SK-N-MC (cell line): ENCODE results near the gene ERLIN1.
"Not testable (repeated sequence)": the region's sequence is repeated elsewhere in the genome, so short reads cannot be mapped to it uniquely, and the experiment has no call there.

ENCODE experiments used
- DNase-seq: peaks from one replicate; pipeline ENCODE4 v3.0.0-alpha.2; 2011; ENCODE audit warnings: low read depth, low spot score
- H3K27ac ChIP-seq: fragments of 200-600 bp; sonication (generic); 2 replicates; pipeline ENCODE4 v1.5.1; 2016; ENCODE audit warnings: mixed run types
- H3K36me3 ChIP-seq: fragments of 200-600 bp; sonication (generic); 2 replicates; pipeline ENCODE4 v1.6.1; 2017; ENCODE audit warnings: antibody characterized with exemption, low read length, mixed read lengths; ENCODE audit not compliant: insufficient read depth
- H3K4me3 ChIP-seq: fragments of 200-600 bp; sonication (generic); 2 replicates; pipeline ENCODE4 v1.5.1; 2016
- H3K9ac ChIP-seq: fragments of 200-600 bp; sonication (generic); 2 replicates; pipeline ENCODE4 v1.8.0; 2017; ENCODE audit warnings: mixed run types, mixed read lengths; ENCODE audit not compliant: insufficient read length
- H3K9me3 ChIP-seq: fragments of 200-600 bp; sonication (generic); 2 replicates; pipeline ENCODE4 v1.6.1; 2017; ENCODE audit warnings: low read depth, mild to moderate bottlenecking, antibody characterized with exemption, low read length, moderate library complexity, mixed read lengths
- EZH2 ChIP-seq: fragments of 200-600 bp; sonication (generic); IDR thresholded peaks from one replicate; pipeline ENCODE4 v1.6.1; 2017; ENCODE audit warnings: antibody characterized with exemption
- FOXP2 ChIP-seq: optimal IDR thresholded peaks from 2 replicates; pipeline ENCODE3; 2011; ENCODE audit warnings: mild to moderate bottlenecking, moderate library complexity; ENCODE audit not compliant: insufficient read depth; ENCODE audit errors: extremely low read length, control extremely low read depth
- POLR2AphosphoS5 ChIP-seq: IDR thresholded peaks from 2 replicates; pipeline ENCODE4 v1.6.1; 2012; ENCODE audit warnings: mild to moderate bottlenecking, low read depth, low read length, borderline replicate concordance

The ERLIN1 gene

GRCh38 chr10:100133801-100134200 lies 52.0 kb downstream of the ERLIN1 start:
- Histone ChIP-seq H3K27ac (no peak overlapping the region), H3K9me3 (no peaks in the 10 kb centered on the region), H3K36me3 (no peaks in the 10 kb centered on the region), H3K4me3 (no peak overlapping the region), H3K9ac (no peak overlapping the region)
- no peak for TF ChIP-seq POLR2AphosphoS5
- TF ChIP-seq FOXP2, result no peak
- no peak for TF ChIP-seq EZH2
- DNase-seq, result no peak

- Histone ChIP-seq H3K4me3 (no peak overlapping the region), H3K36me3 (no peaks in the 10 kb centered on the region), H3K27ac (no peak overlapping the region), H3K9me3 (no peaks in the 10 kb centered on the region), H3K9ac (no peak overlapping the region)
- TF ChIP-seq POLR2AphosphoS5 (no peak), FOXP2 (no peak), EZH2 (no peak)
- DNase-seq, result no peak
Observed at GRCh38 chr10:100132427-100132826, 53.4 kb downstream of the ERLIN1 start.

- Histone ChIP-seq H3K9ac (no peak overlapping the region), H3K9me3 (no peaks in the 10 kb centered on the region), H3K36me3 (no peaks in the 10 kb centered on the region), H3K27ac (no peak overlapping the region), H3K4me3 (no peak overlapping the region)
- no peak for TF ChIP-seq POLR2AphosphoS5
- no peak for TF ChIP-seq FOXP2
- no peak for TF ChIP-seq EZH2
- no peak for DNase-seq
Observed at GRCh38 chr10:100131571-100131970, 54.3 kb downstream of the ERLIN1 start.

- no peak overlapping the region for H3K4me3 ChIP-seq
- TF ChIP-seq POLR2AphosphoS5 (no peak), FOXP2 (no peak), EZH2 (no peak)
- no peaks in the 10 kb centered on the region for H3K36me3 ChIP-seq
- no peak for DNase-seq
- H3K27ac ChIP-seq, result no peak overlapping the region
- no peaks in the 10 kb centered on the region for H3K9me3 ChIP-seq
- no peak overlapping the region for H3K9ac ChIP-seq
Observed at GRCh38 chr10:100130831-100131230, 55.0 kb downstream of the ERLIN1 start.

GRCh38 chr10:100129424-100129823 lies 56.4 kb downstream of the ERLIN1 start:
- H3K9me3 ChIP-seq, result no peaks in the 10 kb centered on the region
- H3K36me3 ChIP-seq, result no peaks in the 10 kb centered on the region
- no peak overlapping the region for H3K9ac ChIP-seq
- DNase-seq, result no peak
- H3K4me3 ChIP-seq, result no peak overlapping the region
- TF ChIP-seq FOXP2 (no peak), EZH2 (no peak), POLR2AphosphoS5 (no peak)
- H3K27ac ChIP-seq, result no peak overlapping the region

- H3K4me3 ChIP-seq, result no peak overlapping the region
- DNase-seq, result no peak
- no peak overlapping the region for H3K27ac ChIP-seq
- no peaks in the 10 kb centered on the region for H3K36me3 ChIP-seq
- no peak overlapping the region for H3K9ac ChIP-seq
- no peak for TF ChIP-seq POLR2AphosphoS5
- no peak for TF ChIP-seq EZH2
- TF ChIP-seq FOXP2, result no peak
- no peaks in the 10 kb centered on the region for H3K9me3 ChIP-seq
Observed at GRCh38 chr10:100128951-100129350, 56.9 kb downstream of the ERLIN1 start.

- not testable (repeated sequence) for H3K27ac ChIP-seq, DNase-seq, H3K36me3 ChIP-seq, H3K4me3 ChIP-seq, H3K9me3 ChIP-seq, H3K9ac ChIP-seq
Observed at GRCh38 chr10:100125335-100125734, 60.5 kb downstream of the ERLIN1 start.

GRCh38 chr10:100124097-100124496 lies 61.7 kb downstream of the ERLIN1 start:
- Histone ChIP-seq H3K27ac (no peak overlapping the region), H3K9me3 (no peaks in the 10 kb centered on the region), H3K9ac (no peak overlapping the region), H3K36me3 (no peaks in the 10 kb centered on the region), H3K4me3 (no peak overlapping the region)
- TF ChIP-seq FOXP2, result no peak
- TF ChIP-seq POLR2AphosphoS5, result no peak
- TF ChIP-seq EZH2, result no peak
- DNase-seq, result no peak

- TF ChIP-seq POLR2AphosphoS5 (no peak), EZH2 (no peak), FOXP2 (no peak)
- no peak for DNase-seq
- peak overlapping the region; percentile 36; the same call in 1 of the 2 replicates for H3K27ac ChIP-seq
- H3K9me3 ChIP-seq, result no peaks in the 10 kb centered on the region
- H3K9ac ChIP-seq, result no peak overlapping the region
- no peaks in the 10 kb centered on the region for H3K36me3 ChIP-seq
- no peak overlapping the region for H3K4me3 ChIP-seq
Observed at GRCh38 chr10:100122780-100123179, 63.0 kb downstream of the ERLIN1 start.
